Thoracic aorta (tissue), 2 donors: Measurements from ENCODE around the gene CRABP2. TPM values are rescaled to one million over a fixed set of nuclear protein-coding genes. Genes with fewer than 3 reads are reported as not detected.

Experiments
- ATAC-seq: fragments of 150-250 bp; one replicate; pipeline ENCODE4 v1.8.0; 2017; ENCODE audit warnings: low read depth; ENCODE audit not compliant: insufficient number of reproducible peaks, low FRiP score
- DNase-seq: peaks from one replicate; pipeline ENCODE4 v3.0.0-alpha.2; 2020; ENCODE audit warnings: low spot score
- H3K27ac ChIP-seq, 2 donors: fragments of 200-600 bp; sonication (generic); 1 replicate in 1 of 2; 2 replicates in 1 of 2; pipeline ENCODE4 v1.5.1; 2016; ENCODE audit warnings: mild to moderate bottlenecking in 2 of 2, moderate library complexity in 2 of 2
- H3K27me3 ChIP-seq: fragments of 200-600 bp; sonication (generic); replicated peaks from 2 replicates; pipeline ENCODE4 v1.6.0; 2016; ENCODE audit warnings: mild to moderate bottlenecking; ENCODE audit not compliant: insufficient read depth
- H3K36me3 ChIP-seq: fragments of 200-600 bp; sonication (generic); one replicate; pipeline ENCODE4 v1.5.1; 2016
- H3K4me1 ChIP-seq, 2 donors: fragments of 200-600 bp; sonication (generic); 1 replicate in 1 of 2; 2 replicates in 1 of 2; pipeline versions ENCODE4 v1.5.1 to v1.6.0; 2016; ENCODE audit warnings: low read depth in 2 of 2, mild to moderate bottlenecking in 1 of 2; ENCODE audit not compliant: control insufficient read depth in 1 of 2
- H3K4me3 ChIP-seq: fragments of 200-600 bp; sonication (generic); 2 replicates; pipeline ENCODE4 v1.5.1; 2016; ENCODE audit warnings: mild to moderate bottlenecking
- H3K9me3 ChIP-seq: fragments of 200-600 bp; sonication (generic); 2 replicates; pipeline ENCODE4 v1.5.1; 2016
- CTCF ChIP-seq: fragments of 200-600 bp; sonication (generic); IDR thresholded peaks from one replicate; pipeline ENCODE4 v1.5.1; 2019; ENCODE audit warnings: antibody characterized with exemption
- total RNA-seq, 2 donors: library from RNA; depleted of rRNA; stranded (reverse); fragments of >200 nt; gene quantifications; one replicate each; pipeline versions ENCODE4 v1.1.0 to v1.2.3, GENCODE V29; 2016

Gene CRABP2
- total RNA-seq, 2 donors from 2014 or later: 1.3 to 7.0 TPM

GRCh38 chr1:156689953-156690674 is 15.3 kb downstream of the CRABP2 start:
- Histone ChIP-seq H3K27ac (no peak overlapping the region), H3K4me3 (no peak overlapping the region), H3K9me3 (no peaks in the 10 kb centered on the region), H3K27me3 (peaks cover 10% of the 10 kb centered on the region), H3K4me1 (peaks cover 0 to 4% of the 10 kb centered on the region in 2 donors), H3K36me3 (no peaks in the 10 kb centered on the region)
- ATAC-seq (no peak), DNase-seq (no peak)
- no peak for TF ChIP-seq CTCF

DNA sequence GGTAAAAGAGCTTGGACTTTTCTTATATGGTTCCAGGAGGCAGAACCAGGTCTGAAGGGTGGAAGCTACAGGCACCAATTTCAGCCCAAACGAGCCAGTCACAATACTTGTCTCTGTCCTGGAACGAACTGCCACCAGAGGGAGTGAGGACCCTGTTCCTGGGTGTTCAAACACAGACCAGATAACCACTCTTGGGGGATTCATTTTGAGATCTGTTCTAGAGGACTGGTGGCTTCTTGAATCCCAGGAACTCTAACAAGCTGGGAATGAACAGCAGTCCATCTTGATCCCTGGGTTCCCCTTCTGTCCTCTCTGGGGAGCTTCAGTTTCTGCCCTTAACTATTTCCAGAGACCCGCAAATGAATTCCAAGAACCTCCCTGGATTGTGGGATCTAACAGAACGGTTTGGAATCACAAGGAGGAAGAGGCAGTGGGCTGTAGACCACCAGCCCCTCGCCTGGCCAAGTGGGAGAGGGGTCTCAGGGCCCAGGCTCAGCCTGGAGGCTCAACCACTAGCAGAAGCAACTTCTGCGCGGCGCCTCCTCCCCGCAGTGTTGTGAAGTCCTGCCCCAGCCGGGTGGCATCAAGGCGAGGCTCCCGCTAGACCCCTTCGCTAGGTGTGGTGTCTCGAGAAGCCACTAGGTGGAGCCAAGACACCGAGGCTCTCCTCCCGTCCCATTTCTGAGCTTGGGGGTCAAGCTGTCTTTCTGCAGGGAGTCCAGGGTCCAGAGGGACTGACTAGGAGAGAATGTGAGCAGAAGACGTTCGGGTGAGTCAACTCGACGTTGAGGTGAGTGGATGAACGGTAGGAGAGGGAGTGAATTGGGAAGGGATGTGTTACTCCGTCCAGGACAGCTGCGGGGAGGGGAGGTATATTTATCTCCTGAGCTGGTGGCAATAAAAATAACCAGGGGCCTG is 16.1 kb downstream of the CRABP2 start:
- H3K27me3 ChIP-seq: peaks cover 10% of the 10 kb centered on the region
- H3K27ac ChIP-seq: no peak overlapping the region
- ATAC-seq (no peak), DNase-seq (peak; percentile 38)
- H3K4me3 ChIP-seq: peak overlapping the region; percentile 10
- H3K36me3 ChIP-seq: no peaks in the 10 kb centered on the region
- TF ChIP-seq CTCF: peak; percentile 92
- H3K4me1 ChIP-seq: peaks cover 0 to 4% of the 10 kb centered on the region in 2 donors
- H3K9me3 ChIP-seq: no peaks in the 10 kb centered on the region

DNA sequence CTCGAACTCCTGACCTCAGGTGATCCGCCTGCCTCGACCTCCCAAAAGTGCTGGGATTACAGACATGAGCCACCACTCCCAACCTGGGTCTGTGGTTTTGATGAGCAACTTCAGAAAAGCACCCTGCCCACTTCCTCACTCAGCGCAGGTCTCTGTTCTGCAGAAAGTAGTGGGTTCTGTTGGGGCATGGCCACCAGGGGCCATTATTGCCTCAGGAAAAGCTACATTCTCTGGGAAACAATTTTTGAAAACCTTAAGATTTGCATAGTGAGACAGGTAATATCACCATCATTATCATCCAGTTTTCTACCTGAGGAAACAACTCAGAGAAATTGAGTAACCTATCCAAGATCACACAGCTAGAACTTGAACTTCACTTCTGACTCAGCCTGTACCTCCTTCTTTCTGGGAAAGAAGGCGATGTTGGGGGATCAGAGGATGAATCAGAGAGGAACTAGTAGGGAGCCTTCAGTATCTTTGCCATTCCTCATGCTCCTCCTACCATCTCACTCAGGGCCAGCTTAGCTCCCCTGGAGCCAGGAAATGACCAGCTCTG is 21.1 kb downstream of the CRABP2 start:
- H3K36me3 ChIP-seq: no peaks in the 10 kb centered on the region
- H3K27me3 ChIP-seq: no peaks in the 10 kb centered on the region
- ATAC-seq: no peak
- H3K4me3 ChIP-seq: no peak overlapping the region
- no peaks in the 10 kb centered on the region for H3K9me3 ChIP-seq
- no peak for DNase-seq
- H3K27ac ChIP-seq: no peak overlapping the region
- no peak for TF ChIP-seq CTCF
- no peaks in the 10 kb centered on the region for H3K4me1 ChIP-seq

DNA sequence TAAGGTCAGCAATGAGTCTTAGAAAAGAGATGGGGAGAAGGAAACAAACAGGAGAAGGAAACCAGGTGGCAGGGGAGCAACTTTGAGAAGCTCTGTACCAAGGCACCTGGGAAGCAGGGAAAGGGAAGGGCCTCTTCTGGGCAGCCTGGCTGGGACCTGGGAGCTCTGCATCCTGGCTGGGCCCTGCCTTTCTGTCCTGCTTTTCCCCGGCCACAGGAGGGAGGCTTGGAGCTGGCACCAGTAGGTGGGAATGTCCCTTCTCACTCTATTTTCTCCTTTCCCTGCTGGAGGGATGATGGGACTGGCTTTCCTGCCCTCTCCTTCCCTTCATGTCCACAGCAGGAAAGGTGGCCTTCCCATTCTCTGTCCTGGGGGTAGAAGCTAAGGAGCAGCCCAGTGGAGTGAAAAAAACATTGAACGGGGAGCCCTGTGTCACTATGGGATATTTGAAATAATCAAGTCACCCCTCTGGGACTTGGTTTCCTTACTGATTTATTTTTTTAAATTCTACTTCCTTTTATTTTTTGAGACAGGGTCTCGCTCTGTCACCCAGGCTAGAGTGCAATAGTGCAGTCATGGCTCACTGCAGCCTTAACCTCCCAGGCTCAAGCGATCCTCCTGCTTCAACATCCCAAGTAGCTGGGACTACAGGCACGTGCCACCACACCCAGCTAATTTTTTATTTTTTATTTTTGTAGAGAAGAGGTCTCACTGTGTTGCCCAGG is 23.1 kb downstream of the CRABP2 start:
- no peak overlapping the region for H3K27ac ChIP-seq
- H3K36me3 ChIP-seq: no peaks in the 10 kb centered on the region
- ATAC-seq (no peak), DNase-seq (no peak)
- no peak overlapping the region for H3K4me3 ChIP-seq
- TF ChIP-seq CTCF: no peak
- no peaks in the 10 kb centered on the region for H3K27me3 ChIP-seq
- no peaks in the 10 kb centered on the region for H3K9me3 ChIP-seq
- H3K4me1 ChIP-seq: peaks cover 6% of the 10 kb centered on the region in 2 donors
